Measurements from ENCODE around the gene BCAP31.
"Not testable (repeated sequence)": the region's sequence is repeated elsewhere in the genome, so short reads cannot be mapped to it uniquely, and the experiment has no call there.

The BCAP31 gene

DNA sequence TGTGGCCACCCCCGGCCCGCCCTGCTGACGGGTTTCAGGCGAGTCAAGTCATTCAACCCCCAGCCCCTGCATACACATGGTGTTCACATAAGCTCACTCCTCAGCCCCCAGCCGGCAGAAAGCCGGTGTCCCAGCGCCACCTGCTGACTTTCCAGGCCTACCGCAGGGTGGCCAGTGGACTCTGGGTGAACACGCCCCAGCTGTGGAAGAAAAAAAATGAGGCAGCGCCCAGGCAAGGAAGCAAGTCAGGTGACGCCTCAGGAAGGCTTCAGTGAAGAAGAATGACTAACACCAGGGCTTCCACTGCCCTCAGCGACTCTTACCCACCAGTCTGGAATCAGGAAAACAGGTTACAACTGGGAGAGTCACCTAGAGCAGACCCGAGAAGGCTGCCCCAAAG is 15.8 kb downstream of the BCAP31 start:
- peak; percentile 64 for DNase-seq (ENCODE audit: low spot score)

DNA sequence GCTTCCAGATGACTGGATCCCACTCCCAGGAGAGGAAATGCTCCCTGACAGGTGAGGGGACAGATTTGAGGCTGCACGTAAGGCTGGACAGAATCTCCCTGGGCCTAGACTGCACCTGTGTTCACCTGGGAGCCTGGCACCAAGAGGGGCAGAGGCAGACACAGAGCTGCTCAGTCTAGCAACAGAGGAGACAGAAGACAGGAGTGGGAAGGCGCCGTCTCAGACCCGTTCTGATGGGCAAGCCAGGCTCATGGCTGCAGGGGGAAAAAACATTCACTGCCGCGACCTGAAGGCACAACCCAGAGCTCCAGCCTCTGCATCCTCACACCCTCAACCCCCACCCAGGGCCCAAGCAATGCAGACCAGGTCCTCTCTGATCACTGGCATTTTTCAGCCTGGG is 16.8 kb downstream of the BCAP31 start:
- DNase-seq (ENCODE audit: low spot score): no peak

DNA sequence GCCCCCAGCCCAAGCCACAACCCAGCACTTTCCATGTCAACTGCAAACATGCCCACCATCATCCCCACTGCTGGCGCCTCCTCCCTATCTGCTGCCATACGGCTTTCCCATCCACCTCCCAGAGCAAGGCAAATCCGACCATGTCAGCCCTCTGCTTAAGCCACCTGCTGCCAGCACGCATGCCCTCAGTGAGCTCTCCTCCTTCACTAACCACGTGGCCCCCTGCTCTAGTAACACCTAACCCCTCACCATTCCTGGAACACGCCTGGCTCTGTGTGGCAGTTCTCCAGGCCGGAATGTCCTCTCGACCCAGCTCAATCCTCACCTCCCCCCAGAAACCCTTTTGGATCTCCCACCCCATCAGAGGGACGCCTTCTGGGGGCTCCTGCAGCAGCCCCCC is 17.4 kb downstream of the BCAP31 start:
- no peak for DNase-seq (ENCODE audit: low spot score)

DNA sequence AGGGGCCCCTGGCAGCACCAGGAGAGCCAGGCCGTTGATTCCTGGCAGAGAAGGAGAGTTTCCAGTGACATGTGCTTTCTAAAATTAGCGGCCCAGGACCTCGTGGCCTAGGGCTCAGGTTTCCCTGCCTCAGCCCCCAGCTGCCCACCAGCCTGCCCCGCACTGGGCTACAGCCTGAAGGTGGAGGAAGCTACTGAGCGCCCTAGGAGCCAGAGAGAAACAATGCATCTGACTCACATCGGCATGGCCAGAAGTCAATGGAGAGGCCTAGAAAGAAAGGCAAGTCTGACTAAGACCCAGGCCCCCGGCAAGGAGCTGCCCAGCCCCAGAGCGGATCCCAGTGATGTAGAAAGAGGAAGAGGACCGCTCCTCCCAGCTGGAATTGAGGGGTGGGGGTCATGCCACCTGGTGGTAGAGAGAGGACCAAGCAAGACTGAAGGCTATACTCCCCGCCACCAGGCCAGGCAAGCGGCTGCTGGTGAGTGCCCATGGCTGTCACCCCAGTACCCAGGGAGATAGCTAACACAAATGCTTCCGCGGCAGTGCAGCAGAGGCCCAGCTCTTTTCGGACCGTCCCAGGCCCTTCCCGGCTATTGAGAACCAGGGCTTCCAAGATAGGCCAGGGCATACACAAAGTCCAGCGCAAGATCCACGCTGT is 18.7 kb downstream of the BCAP31 start:
- not testable (repeated sequence) for DNase-seq (ENCODE audit: low spot score)

DNA sequence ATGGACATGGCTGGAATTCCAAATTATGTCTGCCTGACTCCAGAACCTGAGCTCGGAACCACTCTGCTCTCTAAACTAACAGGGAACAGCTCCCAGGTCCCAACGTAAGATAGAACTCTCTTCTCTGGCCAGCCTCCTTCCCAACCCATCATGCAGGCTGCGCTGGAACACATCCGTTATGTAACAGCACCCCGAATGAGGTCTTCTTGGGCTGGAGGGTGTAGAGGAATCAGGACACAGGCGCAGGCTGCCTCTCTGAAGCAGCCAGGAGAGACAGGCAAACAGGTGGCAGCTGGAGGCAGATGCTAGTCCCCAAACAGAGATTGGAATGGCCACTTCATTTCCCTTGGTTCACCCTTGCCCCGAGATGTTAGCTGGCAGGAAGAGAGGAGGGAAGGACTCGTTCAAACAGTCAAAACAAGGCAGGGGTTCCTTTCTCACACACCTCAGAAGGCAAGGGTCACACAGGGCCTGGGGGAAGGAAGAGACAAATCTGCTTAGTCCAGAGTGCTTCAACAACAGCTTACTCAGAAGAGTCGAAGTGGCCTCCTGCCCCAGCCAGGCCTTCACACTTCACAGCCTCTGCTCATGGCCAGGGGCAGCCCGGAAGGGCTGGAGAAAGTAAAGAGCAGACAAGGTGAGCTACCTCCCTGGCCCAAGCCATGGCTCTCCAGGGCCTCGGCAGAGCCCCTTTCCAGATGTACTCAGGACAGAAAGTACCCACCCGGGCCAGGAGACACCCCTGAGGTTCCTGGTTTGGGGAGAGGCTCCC is 19.4 kb downstream of the BCAP31 start:
- not testable (repeated sequence) for DNase-seq (ENCODE audit: low spot score)

DNA sequence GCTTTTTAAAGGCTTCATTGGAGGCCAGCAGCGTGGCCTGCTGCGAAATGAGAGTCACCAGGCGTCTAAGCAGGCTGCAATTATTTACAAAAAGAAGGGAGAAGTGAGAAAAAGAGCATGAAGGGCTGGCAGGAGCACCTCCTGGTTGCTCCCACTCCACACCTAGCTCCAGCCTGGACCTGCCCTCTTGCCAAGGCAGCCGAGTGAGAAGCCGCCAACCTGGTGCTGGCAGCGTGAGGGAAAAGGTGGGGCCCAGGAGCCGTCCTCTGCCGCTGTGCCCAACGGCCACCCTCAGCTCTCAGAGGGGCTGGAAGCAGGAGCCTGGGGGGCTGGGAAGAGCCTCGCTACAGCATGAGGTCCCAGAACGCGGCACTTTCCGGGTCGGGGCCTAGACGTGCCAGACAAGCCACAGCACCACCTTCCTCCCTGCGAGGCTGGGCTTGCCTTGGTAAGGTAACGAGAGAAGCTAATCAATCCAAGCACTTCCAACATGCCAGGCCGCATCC is 20.1 kb downstream of the BCAP31 start:
- DNase-seq (ENCODE audit: low spot score): no peak

DNA sequence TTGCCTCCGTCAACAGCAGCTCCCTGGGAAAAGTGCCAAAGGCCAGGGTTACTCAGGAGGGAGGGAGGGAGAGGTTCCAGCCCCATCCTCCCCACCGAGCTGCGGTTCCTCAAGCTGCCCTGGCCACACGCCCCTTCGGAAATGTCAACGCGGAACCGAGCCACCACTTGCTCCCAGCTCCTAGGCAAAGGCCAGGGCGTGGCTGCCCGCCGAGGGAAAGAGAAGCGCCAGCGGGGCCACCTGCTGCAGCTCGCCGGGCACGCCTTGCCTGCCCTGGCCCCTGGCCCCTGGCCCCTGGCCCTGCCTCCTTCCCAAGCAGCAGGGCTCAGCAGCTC is 21.2 kb downstream of the BCAP31 start:
- DNase-seq (ENCODE audit: low spot score): no peak

DNA sequence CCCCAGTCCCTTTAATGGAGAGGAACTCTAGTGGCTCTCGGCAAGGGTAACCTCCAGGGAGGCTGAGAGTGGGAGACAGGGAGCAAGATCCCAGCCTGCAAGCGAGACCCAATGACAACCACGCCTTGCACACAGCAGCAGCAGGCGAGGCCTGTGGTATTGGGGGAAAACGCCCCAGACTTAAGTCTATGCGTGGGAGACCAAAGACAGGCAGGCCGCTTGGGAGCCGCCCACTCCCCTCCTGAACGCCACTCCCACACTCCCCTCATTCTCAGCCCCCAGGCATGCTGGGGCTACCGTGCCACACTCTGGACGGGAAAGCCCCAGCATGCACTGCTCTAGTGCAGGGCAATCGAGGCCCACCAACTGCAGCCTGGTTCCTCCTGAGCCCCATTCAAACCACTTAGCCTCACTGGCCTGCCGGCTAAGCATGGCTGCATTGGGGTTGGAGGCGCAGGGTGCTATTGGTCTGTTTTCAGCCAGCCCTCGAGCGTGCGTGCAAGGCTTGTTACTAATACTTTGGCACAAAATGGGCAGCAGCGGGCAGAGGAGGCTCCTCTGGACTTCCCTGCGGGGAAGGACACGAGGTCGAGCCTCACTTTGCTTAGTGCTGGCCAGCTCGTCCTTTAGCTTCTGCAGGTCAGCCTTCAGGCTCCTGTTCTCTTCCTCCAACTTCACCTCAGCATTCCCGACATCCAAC is 21.7 kb downstream of the BCAP31 start:
- DNase-seq (ENCODE audit: low spot score): no peak

DNA sequence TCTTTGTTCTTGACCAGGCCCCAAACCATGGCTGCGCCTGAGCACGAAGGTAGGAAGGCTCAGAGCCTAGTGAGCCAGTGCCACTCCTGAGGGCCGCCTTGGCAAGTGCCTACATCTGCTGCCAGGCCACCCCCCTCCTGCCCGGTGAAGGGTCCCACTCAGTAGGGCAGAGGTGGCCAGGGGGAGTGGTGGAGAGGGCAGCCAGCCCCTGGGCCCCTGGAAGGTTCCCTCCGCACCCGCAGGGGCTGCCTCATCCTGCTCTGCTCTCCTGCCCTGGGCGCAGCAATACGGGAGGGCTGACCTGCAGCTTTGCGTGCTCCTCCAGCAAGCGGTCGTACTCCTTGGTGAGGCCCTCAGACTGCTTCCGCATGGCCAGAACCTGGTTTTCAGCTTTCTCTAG is 22.5 kb downstream of the BCAP31 start:
- DNase-seq (ENCODE audit: low spot score): no peak

DNA sequence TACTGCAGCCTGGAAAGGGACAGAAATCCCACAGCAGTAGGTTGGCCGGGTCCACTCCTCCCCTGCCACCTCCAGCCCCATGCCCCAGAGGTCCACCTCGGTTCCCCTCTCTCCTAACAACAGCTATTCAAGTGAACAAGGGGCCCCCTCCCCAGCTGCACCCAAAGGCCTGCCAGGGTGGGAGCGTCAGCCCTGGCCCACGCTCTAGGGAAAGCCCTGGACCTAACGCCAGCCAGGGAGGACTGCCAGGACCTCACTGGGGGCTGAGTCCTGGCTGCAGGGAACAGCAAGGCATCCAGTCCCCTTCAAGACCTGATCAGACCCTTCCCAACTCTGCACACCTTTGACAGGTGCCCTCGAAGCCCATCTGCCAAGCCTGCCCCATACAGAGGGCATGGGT is 23.2 kb downstream of the BCAP31 start:
- no peak for DNase-seq (ENCODE audit: low spot score)

DNA sequence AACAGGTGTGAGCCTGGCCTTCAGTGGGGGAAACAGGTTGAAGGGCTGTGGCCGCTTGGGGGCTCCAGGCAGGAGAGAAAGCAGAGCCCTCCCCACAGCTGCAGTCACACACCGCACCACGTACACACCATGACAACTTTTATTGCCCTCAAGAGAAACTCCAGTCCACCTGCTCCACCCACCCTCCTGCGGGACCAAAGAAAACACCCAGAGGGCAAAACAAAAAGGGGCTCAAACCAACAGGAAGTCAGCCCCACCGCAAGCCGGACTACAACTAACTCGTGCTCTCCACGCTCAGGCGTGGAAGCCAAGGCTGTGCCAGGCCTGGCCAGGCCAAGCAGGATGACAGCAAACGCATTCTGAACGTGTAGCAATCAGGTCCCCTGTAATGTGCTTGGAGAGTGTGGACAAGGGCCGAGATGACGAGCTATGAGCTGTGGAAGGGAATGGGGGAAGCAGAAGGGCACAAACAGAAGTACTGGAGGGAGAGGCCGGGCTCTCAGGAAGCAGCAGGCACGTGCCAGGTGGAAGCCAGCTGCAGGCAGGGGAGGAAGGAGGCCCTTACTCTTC is 23.7 kb downstream of the BCAP31 start:
- no peak for DNase-seq (ENCODE audit: low spot score)

DNA sequence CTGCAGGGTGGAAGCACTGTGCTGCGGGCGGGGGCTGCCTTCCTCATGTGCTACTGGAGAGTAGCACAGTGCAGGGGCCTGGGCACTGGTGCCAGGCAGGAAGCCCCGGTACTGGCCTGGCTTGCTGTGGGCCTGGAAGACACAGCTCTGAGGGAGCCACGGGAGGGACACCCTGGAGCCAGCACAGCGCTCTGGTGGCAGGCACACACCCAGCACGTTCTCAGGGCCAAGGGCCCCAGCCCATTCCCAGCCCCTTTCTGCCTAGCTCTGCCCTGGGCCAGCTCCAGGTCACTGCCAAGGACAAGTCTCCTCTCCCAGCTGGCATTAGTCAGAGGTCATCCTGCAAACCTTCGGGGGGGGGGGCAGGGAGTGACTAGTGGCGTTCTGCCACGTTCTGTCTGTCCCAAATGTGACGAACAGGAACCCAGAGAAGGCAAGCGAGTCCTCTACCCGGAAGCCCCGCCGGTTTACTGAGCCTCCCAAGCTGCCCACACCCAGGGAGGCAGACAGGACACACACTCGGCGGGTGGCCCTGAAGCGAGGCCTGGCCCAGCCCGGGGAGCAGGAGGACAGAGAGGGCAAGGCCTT is 24.3 kb downstream of the BCAP31 start:
- DNase-seq (ENCODE audit: low spot score): not testable (repeated sequence)

DNA sequence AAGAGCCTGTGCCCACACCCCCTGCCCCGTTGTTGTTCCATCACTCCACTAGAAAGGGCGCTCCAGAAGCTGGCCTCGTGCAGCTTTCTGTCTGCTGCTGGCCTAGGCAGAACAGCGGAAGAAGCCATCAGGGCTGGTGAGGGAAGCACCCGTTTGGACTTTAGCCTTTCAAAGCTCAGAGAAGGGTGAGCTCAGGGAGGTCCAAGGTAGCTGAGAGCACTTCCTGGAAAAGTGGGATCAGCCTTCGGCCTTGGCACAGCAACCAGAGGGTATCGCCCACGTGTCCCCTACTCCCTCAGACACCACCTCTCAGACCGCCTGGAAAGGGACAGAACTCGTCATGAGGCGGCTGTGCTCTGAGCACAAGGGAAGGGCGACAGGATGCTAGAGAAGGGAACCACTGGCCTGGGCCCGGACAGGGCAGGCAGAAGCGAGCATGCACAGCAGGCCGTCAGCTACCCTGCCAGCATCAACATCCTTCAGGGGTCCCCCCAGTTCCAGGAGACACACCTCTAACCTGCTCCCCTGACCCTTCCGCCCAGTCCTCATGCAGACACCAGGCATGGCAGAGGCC is 24.9 kb downstream of the BCAP31 start:
- DNase-seq (ENCODE audit: low spot score): not testable (repeated sequence)

DNA sequence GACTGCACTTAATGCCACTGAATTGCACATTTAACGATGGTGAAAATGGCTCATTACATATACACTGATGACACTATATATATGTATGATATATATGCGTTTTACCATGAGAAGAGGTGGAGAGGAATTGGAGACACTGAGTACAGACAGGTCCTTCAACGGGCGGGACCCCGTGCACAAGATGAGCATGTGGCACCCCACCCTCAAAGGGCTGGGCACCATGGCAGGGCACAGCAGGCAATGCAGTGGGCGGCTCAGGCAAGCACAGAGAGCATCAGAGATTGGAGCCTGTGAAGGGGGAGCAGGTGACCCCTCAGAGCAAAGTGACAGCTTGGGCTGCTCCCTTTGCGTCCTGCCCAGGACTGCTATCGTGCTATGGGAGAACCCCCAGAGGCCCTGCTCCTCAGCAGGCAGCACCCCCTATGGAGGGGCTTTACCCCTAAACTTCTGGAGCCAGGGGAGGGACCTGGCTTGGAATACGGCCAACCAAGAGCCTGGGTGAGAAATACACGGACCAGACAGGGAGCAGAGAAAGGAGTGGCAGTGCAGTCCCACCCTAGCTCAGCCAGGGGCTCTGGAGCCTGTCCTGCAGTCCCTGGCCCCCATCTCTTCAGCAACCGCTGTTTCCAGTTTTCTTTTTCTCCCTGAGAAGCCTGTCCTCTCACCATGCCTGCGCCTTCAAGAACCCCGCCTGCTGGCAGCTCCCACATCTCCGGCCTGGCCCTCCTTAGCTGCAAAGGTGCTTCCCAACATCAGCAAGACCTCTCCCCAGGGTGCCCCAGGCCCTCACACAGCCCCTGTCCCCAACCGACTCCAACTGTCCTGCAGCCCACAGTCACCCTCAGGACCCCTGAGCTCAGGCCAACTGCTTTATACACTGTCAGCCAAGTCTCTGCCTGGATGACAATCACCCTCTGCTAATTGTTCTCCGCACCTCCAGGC is 26.0 kb downstream of the BCAP31 start:
- no peak for DNase-seq (ENCODE audit: low spot score)

DNA sequence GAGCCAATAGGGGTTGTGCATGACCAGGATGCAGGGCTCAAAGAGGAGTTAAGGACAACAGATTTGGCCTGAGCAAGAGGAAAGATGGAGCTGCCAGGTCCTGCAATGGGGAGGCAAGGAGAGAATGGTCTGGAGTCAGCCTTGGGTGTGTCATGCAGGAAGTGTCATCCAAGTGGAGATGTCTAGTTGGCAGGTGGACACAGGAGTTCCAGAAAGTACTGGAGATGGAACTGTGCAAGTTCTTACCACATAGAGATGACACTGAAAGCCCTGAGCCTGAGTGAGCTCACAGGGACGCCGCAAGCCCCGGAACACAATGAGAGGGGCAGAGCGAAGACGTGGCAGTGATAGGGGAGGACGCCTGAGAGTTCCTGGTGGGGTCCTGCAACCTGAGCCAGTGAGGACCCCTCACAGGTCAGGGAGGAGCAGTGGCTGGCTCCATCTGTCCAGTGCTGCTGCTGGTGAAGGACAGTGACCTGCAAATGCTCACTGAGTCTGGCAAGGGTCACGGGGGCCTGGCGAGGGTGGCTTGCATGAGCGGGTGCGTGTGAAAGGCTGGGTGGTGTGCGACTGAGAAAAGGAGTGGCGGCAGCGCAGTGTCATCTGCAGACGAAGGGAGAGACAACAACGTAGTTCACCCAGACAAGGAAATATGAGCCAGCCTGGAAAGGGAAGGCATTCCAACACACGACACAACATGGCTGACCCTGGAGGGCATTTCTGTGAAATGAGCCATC is 27.0 kb downstream of the BCAP31 start:
- not testable (repeated sequence) for DNase-seq (ENCODE audit: low spot score)

DNA sequence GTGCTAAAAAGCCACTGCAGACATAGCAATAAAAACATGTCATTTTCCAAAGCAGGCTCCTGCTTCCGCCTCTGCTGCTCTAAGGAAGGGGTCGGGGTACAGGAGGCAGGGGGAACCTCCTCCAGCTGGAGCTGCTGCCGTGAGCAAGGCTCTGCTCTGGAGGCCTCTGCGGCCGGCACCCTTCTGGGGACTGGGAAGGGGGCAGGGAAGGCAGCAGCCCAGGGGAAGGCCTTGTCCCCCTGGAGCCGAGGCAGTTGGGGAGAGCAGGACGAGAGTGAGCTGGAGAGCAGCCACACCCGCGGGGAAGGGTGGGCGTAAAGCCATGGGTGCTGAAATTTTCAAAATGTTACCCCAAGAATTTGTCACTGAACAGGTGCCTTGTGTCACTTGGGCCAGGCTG is 27.6 kb downstream of the BCAP31 start:
- not testable (repeated sequence) for DNase-seq (ENCODE audit: low spot score)

DNA sequence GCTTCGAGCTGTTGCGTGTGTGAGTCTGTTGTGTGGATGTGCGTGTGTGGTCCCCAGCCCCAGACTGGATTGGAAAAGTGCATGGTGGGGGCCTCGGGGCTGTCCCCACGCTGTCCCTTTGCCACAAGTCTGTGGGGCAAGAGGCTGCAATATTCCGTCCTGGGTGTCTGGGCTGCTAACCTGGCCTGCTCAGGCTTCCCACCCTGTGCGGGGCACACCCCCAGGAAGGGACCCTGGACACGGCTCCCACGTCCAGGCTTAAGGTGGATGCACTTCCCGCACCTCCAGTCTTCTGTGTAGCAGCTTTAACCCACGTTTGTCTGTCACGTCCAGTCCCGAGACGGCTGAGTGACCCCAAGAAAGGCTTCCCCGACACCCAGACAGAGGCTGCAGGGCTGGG is 28.1 kb downstream of the BCAP31 start:
- DNase-seq (ENCODE audit: low spot score): no peak

DNA sequence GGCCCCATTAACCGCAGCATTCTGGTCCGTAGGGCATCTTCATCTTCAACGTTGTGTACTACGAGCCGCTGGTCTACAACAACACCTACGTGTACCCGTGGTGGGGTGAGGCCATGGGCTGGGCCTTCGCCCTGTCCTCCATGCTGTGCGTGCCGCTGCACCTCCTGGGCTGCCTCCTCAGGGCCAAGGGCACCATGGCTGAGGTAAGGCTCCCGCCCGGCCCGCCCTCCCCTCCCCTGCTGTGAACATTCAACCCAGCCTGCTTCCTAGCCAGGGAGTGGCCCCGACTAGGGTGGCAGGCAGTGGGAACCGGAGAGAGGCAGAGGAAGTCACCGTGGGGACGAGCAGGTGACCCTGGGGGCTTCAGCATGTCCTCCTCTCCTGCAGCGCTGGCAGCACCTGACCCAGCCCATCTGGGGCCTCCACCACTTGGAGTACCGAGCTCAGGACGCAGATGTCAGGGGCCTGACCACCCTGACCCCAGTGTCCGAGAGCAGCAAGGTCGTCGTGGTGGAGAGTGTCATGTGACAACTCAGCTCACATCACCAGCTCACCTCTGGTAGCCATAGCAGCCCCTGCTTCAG is 29.4 kb downstream of the BCAP31 start:
- no peak for DNase-seq (ENCODE audit: low spot score)

DNA sequence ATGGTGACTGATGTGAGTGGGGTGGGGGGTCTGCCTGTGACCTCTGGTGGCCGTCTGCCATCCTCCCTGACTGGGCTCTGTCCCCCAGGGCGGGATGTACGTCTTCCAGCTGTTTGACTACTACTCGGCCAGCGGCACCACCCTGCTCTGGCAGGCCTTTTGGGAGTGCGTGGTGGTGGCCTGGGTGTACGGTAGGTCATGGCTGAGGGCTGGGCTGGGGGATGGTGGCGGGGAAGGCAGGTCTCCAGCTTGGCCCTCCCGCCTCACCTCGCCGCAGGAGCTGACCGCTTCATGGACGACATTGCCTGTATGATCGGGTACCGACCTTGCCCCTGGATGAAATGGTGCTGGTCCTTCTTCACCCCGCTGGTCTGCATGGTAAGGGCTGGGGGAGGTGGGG is 29.9 kb downstream of the BCAP31 start:
- not testable (repeated sequence) for DNase-seq (ENCODE audit: low spot score)
